Upper lobe of left lung (tissue), 6 donors: ENCODE measurements around the gene PACS2. TPM values are rescaled to one million over a fixed set of nuclear protein-coding genes. Genes with fewer than 3 reads are reported as not detected.

Source experiments
- ATAC-seq, 2 donors: fragments of 200-7000 bp; cut with Tn5 transposase; one replicate each; pipeline ENCODE4 v1.9.1; 2022; ENCODE audit warnings: mild to moderate bottlenecking in 2 of 2, moderate library complexity in 2 of 2; ENCODE audit not compliant: low FRiP score in 2 of 2
- DNase-seq, 2 donors: peaks; one replicate each; pipeline ENCODE4 v3.0.0-alpha.2; 2019 to 2020
- H3K27ac ChIP-seq, 4 donors: fragments of 200-600 bp; sonication (generic); one replicate each; pipeline ENCODE4 v1.5.1; 2016 to 2019
- H3K27me3 ChIP-seq, 4 donors: fragments of 200-600 bp; sonication (generic); one replicate each; pipeline ENCODE4 v1.5.1; 2017 to 2019
- H3K36me3 ChIP-seq, 4 donors: fragments of 200-600 bp; sonication (generic); one replicate each; pipeline ENCODE4 v1.5.1; 2016 to 2019
- H3K4me1 ChIP-seq, 4 donors: fragments of 200-600 bp; sonication (generic); one replicate each; pipeline ENCODE4 v1.5.1; 2018 to 2019
- H3K4me3 ChIP-seq, 4 donors: fragments of 200-600 bp; sonication (generic); one replicate each; pipeline ENCODE4 v1.5.1; 2017 to 2019; ENCODE audit warnings: mild to moderate bottlenecking in 2 of 4, moderate library complexity in 1 of 4
- H3K9me3 ChIP-seq, 4 donors: fragments of 200-600 bp; sonication (generic); one replicate each; pipeline ENCODE4 v1.5.1; 2018 to 2019
- CTCF ChIP-seq, 6 experiments: fragments of 450-650 bp in 4 of 6; fragments of 200-600 bp in 2 of 6; sonication (generic) in 2 of 6; IDR thresholded peaks; one replicate each; pipeline ENCODE4 v1.5.1; 2016 to 2019; ENCODE audit warnings: antibody characterized with exemption in 6 of 6
- EP300 ChIP-seq, 4 donors: sonication (generic); formaldehyde crosslinking; IDR thresholded peaks; one replicate each; pipeline ENCODE4 v1.5.1; 2017; ENCODE audit warnings: antibody characterized with exemption in 4 of 4, control low read depth in 2 of 4
- POLR2A ChIP-seq, 4 donors: fragments of 450-650 bp; IDR thresholded peaks; one replicate each; pipeline ENCODE4 v1.5.1; 2016 to 2017; ENCODE audit warnings: antibody characterized with exemption in 4 of 4, mild to moderate bottlenecking in 2 of 4
- POLR2AphosphoS5 ChIP-seq, 2 donors: sonication (generic); formaldehyde crosslinking; IDR thresholded peaks; one replicate each; pipeline ENCODE4 v1.5.1; 2017; ENCODE audit warnings: antibody characterized with exemption in 2 of 2
- WGBS, 2 donors: methylation state at CpG; one replicate each; pipeline ENCODE4 v1.1.5; 2017 to 2018; 5-methylcytosine and 5-hydroxymethylcytosine counted together
- total RNA-seq, 6 donors: library from RNA; depleted of rRNA in 4 of 6; stranded (reverse); fragments of >200 nt in 4 of 6; gene quantifications; one replicate each; pipeline versions ENCODE4 v1.1.0 to v1.2.1, GENCODE V29; 2016 to 2021
- donor health status: DM: no; HTN: no; CAD: no; lungs with moderate emphysema.
- donor health status: DM: no; HTN: yes; CAD: no; lungs with severe emphysema.

PACS2 gene
- total RNA-seq, 6 donors from 2014 or later = 53.4 to 204 (median 86.5) TPM

- peak in 1 of 2 donors; percentile 52 for DNase-seq
- Histone ChIP-seq H3K4me1 (peaks cover 0 to 14% (median 9%) of the 10 kb centered on the region in 4 donors), H3K36me3 (peaks cover 0 to 8% (median 1%) of the 10 kb centered on the region in 4 donors), H3K27ac (no peak overlapping the region), H3K9me3 (no peaks in the 10 kb centered on the region), H3K4me3 (no peak overlapping the region), H3K27me3 (no peaks in the 10 kb centered on the region)
- no peak for TF ChIP-seq CTCF (IDR thresholded peaks at IDR 0.05)
- TF ChIP-seq EP300 (IDR thresholded peaks at IDR 0.05) = no peak
- TF ChIP-seq POLR2AphosphoS5 (IDR thresholded peaks at IDR 0.05) = no peak
- TF ChIP-seq POLR2A (IDR thresholded peaks at IDR 0.05) = no peak
- WGBS, 2 donors = 79 to 92% methylated on average over 10 of the region's 10 CpGs
- no peak for ATAC-seq
Observed at GRCh38 chr14:105283028-105283427, 31.5 kb upstream of the PACS2 start.

- no peak overlapping the region for H3K4me3 ChIP-seq
- H3K9me3 ChIP-seq = no peaks in the 10 kb centered on the region
- WGBS, 2 donors = 42 to 62% methylated on average over 15 of the region's 15 CpGs
- no peak for ATAC-seq
- DNase-seq = peak in 1 of 2 donors; percentile 48
- H3K27me3 ChIP-seq = no peaks in the 10 kb centered on the region
- peaks cover 0 to 14% (median 9%) of the 10 kb centered on the region in 4 donors for H3K4me1 ChIP-seq
- H3K27ac ChIP-seq = peak overlapping the region in 1 of 4 donors; percentile 4
- TF ChIP-seq EP300 (IDR thresholded peaks at IDR 0.05) (no peak), CTCF (IDR thresholded peaks at IDR 0.05) (no peak), POLR2A (IDR thresholded peaks at IDR 0.05) (no peak), POLR2AphosphoS5 (IDR thresholded peaks at IDR 0.05) (no peak)
- peaks cover 0 to 8% (median 1%) of the 10 kb centered on the region in 4 donors for H3K36me3 ChIP-seq
Observed at GRCh38 chr14:105283899-105284298, 30.6 kb upstream of the PACS2 start.

GRCh38 chr14:105285174-105285573 lies 29.4 kb upstream of the PACS2 start:
- 89 to 90% methylated on average over 8 of the region's 8 CpGs for WGBS, 2 donors
- H3K4me1 ChIP-seq = peaks cover 0 to 14% (median 10%) of the 10 kb centered on the region in 4 donors

GRCh38 chr14:105286759-105287144 lies 27.8 kb upstream of the PACS2 start:
- no peaks in the 10 kb centered on the region for H3K9me3 ChIP-seq
- ATAC-seq (no peak), DNase-seq (peak in 1 of 2 donors; percentile 56)
- H3K27me3 ChIP-seq = no peaks in the 10 kb centered on the region
- H3K36me3 ChIP-seq = peaks cover 0 to 8% (median 1%) of the 10 kb centered on the region in 4 donors
- H3K4me1 ChIP-seq = peaks cover 0 to 27% (median 8%) of the 10 kb centered on the region in 4 donors
- H3K27ac ChIP-seq = no peak overlapping the region
- WGBS, 2 donors = 90 to 97% methylated on average over 5 to 9 of the region's 9 CpGs
- TF ChIP-seq CTCF (IDR thresholded peaks at IDR 0.05) = no peak
- TF ChIP-seq EP300 (IDR thresholded peaks at IDR 0.05) = no peak
- TF ChIP-seq POLR2AphosphoS5 (IDR thresholded peaks at IDR 0.05) = no peak
- no peak for TF ChIP-seq POLR2A (IDR thresholded peaks at IDR 0.05)
- no peak overlapping the region for H3K4me3 ChIP-seq

More at GRCh38 chr14:105285174-105285573, 29.4 kb upstream of the PACS2 start:
- Histone ChIP-seq H3K36me3 (peaks cover 0 to 8% (median 1%) of the 10 kb centered on the region in 4 donors), H3K27me3 (no peaks in the 10 kb centered on the region), H3K9me3 (no peaks in the 10 kb centered on the region), H3K27ac (no peak overlapping the region), H3K4me3 (no peak overlapping the region)
- ATAC-seq (no peak), DNase-seq (no peak)
- no peak for TF ChIP-seq POLR2A (IDR thresholded peaks at IDR 0.05)
- no peak for TF ChIP-seq EP300 (IDR thresholded peaks at IDR 0.05)
- no peak for TF ChIP-seq POLR2AphosphoS5 (IDR thresholded peaks at IDR 0.05)
- no peak for TF ChIP-seq CTCF (IDR thresholded peaks at IDR 0.05)
